HepG2 (cell line): ENCODE measurements around the gene ADM. TPM values are rescaled to one million over a fixed set of nuclear protein-coding genes. Genes with fewer than 3 reads are reported as not detected.
A peak's percentile ranks its signal among the peaks of the same experiment; 100 is the strongest.

Source experiments
- ARHGAP35 ChIP-seq: sonication (generic); formaldehyde crosslinking; IDR thresholded peaks from 2 replicates; pipeline ENCODE4 v1.9.0; 2022; ENCODE audit warnings: mild to moderate bottlenecking, inconsistent platforms, moderate library complexity, missing genetic modification reagents, borderline replicate concordance
- BCL6 ChIP-seq: IDR thresholded peaks from 2 replicates; pipeline ENCODE4 v1.6.1; 2016; ENCODE audit warnings: missing genetic modification reagents, missing compliant biosample characterization
- DNMT3B ChIP-seq: conservative IDR thresholded peaks from 2 replicates; pipeline ENCODE4 v1.6.1; 2016; ENCODE audit warnings: missing biosample characterization, control low read depth
- ELF3 ChIP-seq: IDR thresholded peaks from 2 replicates; pipeline ENCODE4 v1.6.1; 2016; ENCODE audit warnings: missing genetic modification reagents, missing compliant biosample characterization
- FOXA3 ChIP-seq: IDR thresholded peaks from 2 replicates; pipeline ENCODE4 v1.6.1; 2016; ENCODE audit warnings: missing genetic modification reagents, missing compliant biosample characterization
- HNF4A ChIP-seq: sonication (generic); formaldehyde crosslinking; IDR thresholded peaks from 2 replicates; pipeline ENCODE4 v1.4.0; 2020; ENCODE audit warnings: missing genetic modification reagents
- KLF12 ChIP-seq: sonication (generic); formaldehyde crosslinking; IDR thresholded peaks from 2 replicates; pipeline ENCODE4 v1.4.0; 2020; ENCODE audit warnings: missing genetic modification reagents, borderline replicate concordance
- NR3C1 ChIP-seq: sonication (generic); formaldehyde crosslinking; IDR thresholded peaks from 2 replicates; pipeline ENCODE4 v1.4.0; 2020; ENCODE audit warnings: missing genetic modification reagents
- POLR2G ChIP-seq: fragments of 200-400 bp; formaldehyde crosslinking; IDR thresholded peaks from 2 replicates; pipeline ENCODE4 v1.6.1; 2018; ENCODE audit warnings: mild to moderate bottlenecking, low read depth, low read length, moderate library complexity
- PPARG ChIP-seq: conservative IDR thresholded peaks from 2 replicates; pipeline ENCODE4 v1.6.1; 2016; ENCODE audit warnings: missing biosample characterization, missing genetic modification reagents
- PRMT3 ChIP-seq: sonication (generic); formaldehyde crosslinking; IDR thresholded peaks from 2 replicates; pipeline ENCODE4 v1.8.1; 2022; ENCODE audit warnings: low read depth, mild to moderate bottlenecking, moderate library complexity, missing genetic modification reagents, borderline replicate concordance
- RCOR2 ChIP-seq: IDR thresholded peaks from 2 replicates; pipeline ENCODE4 v1.6.1; 2016; ENCODE audit warnings: missing biosample characterization, missing genetic modification reagents
- SMAD1 ChIP-seq: sonication (generic); formaldehyde crosslinking; IDR thresholded peaks from 2 replicates; pipeline ENCODE4 v1.4.0; 2020; ENCODE audit warnings: missing genetic modification reagents, low read depth, mild to moderate bottlenecking, borderline replicate concordance
- SOX13 ChIP-seq, 3 experiments: fragments of 450-650 bp in 1 of 3; sonication (generic) in 1 of 3; formaldehyde crosslinking in 1 of 3; IDR thresholded peaks in 2 of 3; conservative IDR thresholded peaks in 1 of 3; 2 replicates each; pipeline versions ENCODE4 v1.5.0 to v1.6.1; 2016 to 2020; ENCODE audit warnings: antibody characterized with exemption in 1 of 3, mild to moderate bottlenecking in 1 of 3, missing compliant biosample characterization in 1 of 3, missing genetic modification reagents in 1 of 3, moderate library complexity in 1 of 3
- ZBTB39 ChIP-seq: sonication (generic); formaldehyde crosslinking; IDR thresholded peaks from 2 replicates; pipeline ENCODE4 v1.5.0; 2020; ENCODE audit warnings: missing genetic modification reagents
- ZFAT ChIP-seq: sonication (generic); formaldehyde crosslinking; conservative IDR thresholded peaks from 2 replicates; pipeline ENCODE4 v1.8.1; 2023; ENCODE audit warnings: missing genetic modification reagents, inconsistent platforms
- ZNF326 ChIP-seq: sonication (generic); formaldehyde crosslinking; IDR thresholded peaks from 2 replicates; pipeline ENCODE4 v1.4.0; 2020; ENCODE audit warnings: missing genetic modification reagents, borderline replicate concordance
- ZNF589 ChIP-seq: sonication (generic); formaldehyde crosslinking; conservative IDR thresholded peaks from 2 replicates; pipeline ENCODE4 v1.8.0; 2022; ENCODE audit warnings: mild to moderate bottlenecking, moderate library complexity, missing genetic modification reagents
- ZSCAN20 ChIP-seq: sonication (generic); formaldehyde crosslinking; IDR thresholded peaks from 2 replicates; pipeline ENCODE4 v1.4.0; 2020; ENCODE audit warnings: missing genetic modification reagents, mild to moderate bottlenecking, borderline replicate concordance
- polyA plus RNA-seq, 8 experiments: library from polyadenylated mRNA; depleted of rRNA in 3 of 8; stranded (reverse) in 7 of 8; unstranded in 1 of 8; fragments of >200 nt; fragmentation: Illumina TruSeq in 4 of 8; extraction: Trizol in 4 of 8; gene quantifications; 2 replicates each; pipeline versions ENCODE4 v1.2.1 to v1.2.3, GENCODE V29; 2011 to 2016; ENCODE audit warnings: low read depth in 4 of 8, missing spikeins in 1 of 8, mixed read lengths in 1 of 8; ENCODE audit not compliant: insufficient read depth in 1 of 8
- total RNA-seq, 5 experiments: library from RNA; depleted of rRNA; stranded (reverse); fragments of >200 nt; fragmentation: Illumina TruSeq; extraction: Trizol; gene quantifications; 2 replicates each; pipeline ENCODE4 v1.2.3, GENCODE V29; 2016; ENCODE audit warnings: low read depth in 1 of 5
- TF ChIP-seq, protein P1 (sequence below), 2 experiments: IDR thresholded peaks; 2 replicates each; pipeline ENCODE4 v1.6.1; 2011 to 2012; ENCODE audit warnings: low read length in 2 of 2, borderline replicate concordance in 1 of 2, low read depth in 1 of 2, mild to moderate bottlenecking in 1 of 2, moderate library complexity in 1 of 2
- TF ChIP-seq, protein P2 (sequence below): sonication (generic); formaldehyde crosslinking; IDR thresholded peaks from 2 replicates; pipeline ENCODE4 v1.4.0; 2020; ENCODE audit warnings: missing genetic modification reagents

ADM gene
- total and polyA plus RNA-seq, 2 of the 13 experiments (the other 11 are each of a cell fraction or from before 2014, with no cell fraction given), result 10.7 to 26.1 TPM

DNA sequence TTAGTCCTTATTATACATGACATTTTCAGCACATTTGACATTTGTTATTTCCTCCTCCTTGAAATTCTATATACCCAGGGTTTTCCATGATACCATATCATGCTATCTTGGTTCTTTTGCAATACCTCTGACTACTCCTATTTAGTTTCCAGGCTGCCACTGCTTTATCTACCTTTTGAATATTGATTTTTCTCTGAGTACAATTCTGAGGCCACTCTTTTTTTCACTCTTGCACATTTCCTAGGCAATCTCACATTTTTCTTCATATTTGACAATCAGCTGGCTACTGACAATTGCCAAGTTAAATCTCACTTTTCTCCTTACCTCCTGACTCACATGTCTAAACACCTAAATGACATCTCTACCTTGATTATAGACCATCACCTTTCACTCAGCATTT is 22.8 kb upstream of the ADM start (continued):
- TF ChIP-seq ZSCAN20 (CRISPR knock-in tag) (no peak), POLR2G (no peak), PRMT3 (no peak), SOX13 (IDR thresholded peaks at IDR 0.05) (no peak), SOX13 (CRISPR knock-in tag; conservative IDR thresholded peaks at IDR 0.05 in 1 of 2, IDR thresholded peaks at IDR 0.05 in 1 of 2) (0 out of 4 replicates have a peak, but pooled peaks of 1 of the 2 experiments have one; percentile 22), DNMT3B (no peak), NR3C1 (CRISPR knock-in tag) (no peak), ZNF326 (CRISPR knock-in tag) (no peak), PPARG (CRISPR knock-in tag) (0 out of 2 replicates have a peak, but pooled peaks have one; percentile 20), ARHGAP35 (CRISPR knock-in tag) (no peak), ZBTB39 (CRISPR knock-in tag) (no peak), KLF12 (CRISPR knock-in tag) (no peak), RCOR2 (CRISPR knock-in tag) (no peak), ZNF589 (CRISPR knock-in tag) (no peak), HNF4A (CRISPR knock-in tag) (0 out of 2 replicates have a peak, but pooled peaks have one; percentile 27), FOXA3 (peak; percentile 28; the same call in 1 of the 2 replicates), SMAD1 (CRISPR knock-in tag) (no peak), ZFAT (CRISPR knock-in tag) (no peak), BCL6 (CRISPR knock-in tag) (peak; percentile 98), ELF3 (0 out of 2 replicates have a peak, but pooled peaks have one; percentile 32)
- TF ChIP-seq, protein P1, sequence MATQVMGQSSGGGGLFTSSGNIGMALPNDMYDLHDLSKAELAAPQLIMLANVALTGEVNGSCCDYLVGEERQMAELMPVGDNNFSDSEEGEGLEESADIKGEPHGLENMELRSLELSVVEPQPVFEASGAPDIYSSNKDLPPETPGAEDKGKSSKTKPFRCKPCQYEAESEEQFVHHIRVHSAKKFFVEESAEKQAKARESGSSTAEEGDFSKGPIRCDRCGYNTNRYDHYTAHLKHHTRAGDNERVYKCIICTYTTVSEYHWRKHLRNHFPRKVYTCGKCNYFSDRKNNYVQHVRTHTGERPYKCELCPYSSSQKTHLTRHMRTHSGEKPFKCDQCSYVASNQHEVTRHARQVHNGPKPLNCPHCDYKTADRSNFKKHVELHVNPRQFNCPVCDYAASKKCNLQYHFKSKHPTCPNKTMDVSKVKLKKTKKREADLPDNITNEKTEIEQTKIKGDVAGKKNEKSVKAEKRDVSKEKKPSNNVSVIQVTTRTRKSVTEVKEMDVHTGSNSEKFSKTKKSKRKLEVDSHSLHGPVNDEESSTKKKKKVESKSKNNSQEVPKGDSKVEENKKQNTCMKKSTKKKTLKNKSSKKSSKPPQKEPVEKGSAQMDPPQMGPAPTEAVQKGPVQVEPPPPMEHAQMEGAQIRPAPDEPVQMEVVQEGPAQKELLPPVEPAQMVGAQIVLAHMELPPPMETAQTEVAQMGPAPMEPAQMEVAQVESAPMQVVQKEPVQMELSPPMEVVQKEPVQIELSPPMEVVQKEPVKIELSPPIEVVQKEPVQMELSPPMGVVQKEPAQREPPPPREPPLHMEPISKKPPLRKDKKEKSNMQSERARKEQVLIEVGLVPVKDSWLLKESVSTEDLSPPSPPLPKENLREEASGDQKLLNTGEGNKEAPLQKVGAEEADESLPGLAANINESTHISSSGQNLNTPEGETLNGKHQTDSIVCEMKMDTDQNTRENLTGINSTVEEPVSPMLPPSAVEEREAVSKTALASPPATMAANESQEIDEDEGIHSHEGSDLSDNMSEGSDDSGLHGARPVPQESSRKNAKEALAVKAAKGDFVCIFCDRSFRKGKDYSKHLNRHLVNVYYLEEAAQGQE (IDR thresholded peaks at IDR 0.05; ENCODE audit: borderline replicate concordance in 1 of 2, low read depth in 1 of 2, low read length in 2 of 2), result no peak
- TF ChIP-seq, protein P2, sequence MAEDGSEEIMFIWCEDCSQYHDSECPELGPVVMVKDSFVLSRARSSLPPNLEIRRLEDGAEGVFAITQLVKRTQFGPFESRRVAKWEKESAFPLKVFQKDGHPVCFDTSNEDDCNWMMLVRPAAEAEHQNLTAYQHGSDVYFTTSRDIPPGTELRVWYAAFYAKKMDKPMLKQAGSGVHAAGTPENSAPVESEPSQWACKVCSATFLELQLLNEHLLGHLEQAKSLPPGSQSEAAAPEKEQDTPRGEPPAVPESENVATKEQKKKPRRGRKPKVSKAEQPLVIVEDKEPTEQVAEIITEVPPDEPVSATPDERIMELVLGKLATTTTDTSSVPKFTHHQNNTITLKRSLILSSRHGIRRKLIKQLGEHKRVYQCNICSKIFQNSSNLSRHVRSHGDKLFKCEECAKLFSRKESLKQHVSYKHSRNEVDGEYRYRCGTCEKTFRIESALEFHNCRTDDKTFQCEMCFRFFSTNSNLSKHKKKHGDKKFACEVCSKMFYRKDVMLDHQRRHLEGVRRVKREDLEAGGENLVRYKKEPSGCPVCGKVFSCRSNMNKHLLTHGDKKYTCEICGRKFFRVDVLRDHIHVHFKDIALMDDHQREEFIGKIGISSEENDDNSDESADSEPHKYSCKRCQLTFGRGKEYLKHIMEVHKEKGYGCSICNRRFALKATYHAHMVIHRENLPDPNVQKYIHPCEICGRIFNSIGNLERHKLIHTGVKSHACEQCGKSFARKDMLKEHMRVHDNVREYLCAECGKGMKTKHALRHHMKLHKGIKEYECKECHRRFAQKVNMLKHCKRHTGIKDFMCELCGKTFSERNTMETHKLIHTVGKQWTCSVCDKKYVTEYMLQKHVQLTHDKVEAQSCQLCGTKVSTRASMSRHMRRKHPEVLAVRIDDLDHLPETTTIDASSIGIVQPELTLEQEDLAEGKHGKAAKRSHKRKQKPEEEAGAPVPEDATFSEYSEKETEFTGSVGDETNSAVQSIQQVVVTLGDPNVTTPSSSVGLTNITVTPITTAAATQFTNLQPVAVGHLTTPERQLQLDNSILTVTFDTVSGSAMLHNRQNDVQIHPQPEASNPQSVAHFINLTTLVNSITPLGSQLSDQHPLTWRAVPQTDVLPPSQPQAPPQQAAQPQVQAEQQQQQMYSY, result no peak
